Activated effector memory CD4-positive, alpha-beta T cell treated with Interleukin-2 at 50 U/mL for 16 hours (primary cell): ENCODE results near the gene MAP7D1.
A peak's percentile ranks its signal among the peaks of the same experiment; 100 is the strongest.
"Not testable (repeated sequence)": the region's sequence is repeated elsewhere in the genome, so short reads cannot be mapped to it uniquely, and the experiment has no call there.

Experiments
- DNase-seq: peaks from one replicate; pipeline ENCODE4 v3.0.0-alpha.2; 2020

The MAP7D1 gene

DNA sequence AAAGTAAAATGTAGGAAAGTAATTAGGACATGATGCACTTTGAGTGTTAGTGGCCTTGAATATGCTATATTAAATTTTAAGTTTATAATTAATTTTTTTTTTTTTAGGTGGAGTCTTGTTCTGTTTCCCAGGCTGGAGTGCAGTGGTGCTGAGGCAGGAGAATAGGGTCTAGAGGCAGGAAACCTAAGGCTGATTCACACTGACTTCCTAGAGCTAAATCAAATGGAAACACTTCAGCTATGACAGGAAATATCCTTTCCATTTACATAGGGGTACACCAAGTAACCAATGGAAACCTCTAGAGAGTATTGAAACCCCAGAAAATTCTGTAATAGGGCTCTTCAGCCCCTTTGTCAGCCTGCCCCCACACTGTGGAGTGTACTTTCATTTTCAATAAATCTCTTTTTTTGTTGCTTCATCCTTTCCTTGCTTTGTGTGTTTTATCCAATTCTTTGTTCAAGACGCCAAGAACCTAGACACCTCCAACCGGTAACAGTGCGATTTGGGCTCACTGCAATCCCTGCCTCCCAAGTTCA, 50.4 kb downstream of the MAP7D1 start:
- DNase-seq: no peak

DNA sequence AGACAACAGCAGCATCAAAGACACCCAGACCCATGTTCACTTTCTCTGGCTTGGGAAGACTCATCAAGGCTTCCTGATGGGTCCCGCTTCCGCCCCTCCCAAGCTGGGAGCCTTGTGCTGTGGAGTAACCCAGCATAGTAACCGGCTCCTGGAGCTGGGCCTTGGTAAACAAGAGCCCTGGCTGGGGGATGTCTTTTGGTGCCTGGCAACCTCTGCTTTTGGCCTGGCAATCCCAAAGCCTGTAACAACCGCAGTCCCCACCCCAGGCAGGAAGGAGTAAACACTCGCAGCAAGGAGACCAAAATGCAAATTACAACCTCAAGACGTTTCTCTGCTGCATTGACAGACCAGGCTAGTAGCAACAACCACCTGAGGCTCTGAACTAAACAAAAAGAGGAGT, 51.4 kb downstream of the MAP7D1 start:
- DNase-seq: no peak

DNA sequence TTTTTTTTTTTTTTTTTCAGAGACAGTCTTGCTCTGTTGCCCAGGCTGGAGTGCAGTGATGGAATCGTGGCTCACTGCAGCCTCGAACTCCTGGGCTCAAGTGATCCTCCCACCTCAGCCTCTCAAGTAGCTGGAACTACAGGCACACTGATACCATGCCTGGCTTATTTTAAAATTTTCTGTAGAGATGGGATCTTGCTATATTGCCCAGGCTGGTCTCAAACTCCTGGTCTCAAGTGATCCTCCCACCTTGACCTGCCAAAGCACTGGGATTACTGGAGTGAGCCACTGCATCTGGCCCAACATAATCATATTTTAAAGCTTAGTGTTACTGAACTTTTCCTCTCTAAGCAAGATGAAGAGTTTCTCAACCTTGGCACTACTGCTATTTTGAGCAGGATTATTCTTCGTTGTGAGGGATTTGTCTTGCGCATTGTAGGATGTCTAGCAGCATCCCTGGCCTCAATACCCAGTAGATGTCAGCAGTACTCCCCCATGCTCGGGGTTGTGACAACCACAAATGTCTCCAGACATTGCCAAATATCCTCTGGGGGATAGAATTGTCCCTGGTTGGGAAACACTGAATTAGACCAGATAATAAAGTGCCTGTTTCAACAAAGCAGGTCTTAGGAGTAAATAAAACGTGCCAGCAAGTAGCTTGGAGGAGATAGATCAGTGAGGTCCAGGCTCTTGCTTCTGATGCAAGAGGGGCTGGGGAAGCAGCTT, 53.2 kb downstream of the MAP7D1 start:
- no peak for DNase-seq

DNA sequence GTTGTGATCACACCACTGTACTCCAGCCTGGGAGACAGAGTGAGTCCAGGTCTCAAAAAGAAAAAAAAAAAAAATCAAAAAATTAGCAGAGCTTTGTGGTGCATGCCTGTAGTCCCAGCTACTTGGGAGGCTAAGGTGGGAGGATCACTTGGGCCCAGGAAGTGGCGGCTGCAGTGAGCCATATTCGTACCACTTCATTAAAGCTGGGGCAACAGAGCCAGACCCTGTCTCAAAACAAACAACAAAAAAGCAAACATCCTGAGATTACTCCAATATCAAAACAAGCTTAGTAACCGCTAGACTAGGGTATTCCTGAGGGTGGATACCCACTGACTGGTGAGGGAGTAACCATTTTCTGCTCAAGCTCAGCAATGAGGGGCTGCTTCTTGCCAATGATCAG, 55.3 kb downstream of the MAP7D1 start:
- DNase-seq: no peak

DNA sequence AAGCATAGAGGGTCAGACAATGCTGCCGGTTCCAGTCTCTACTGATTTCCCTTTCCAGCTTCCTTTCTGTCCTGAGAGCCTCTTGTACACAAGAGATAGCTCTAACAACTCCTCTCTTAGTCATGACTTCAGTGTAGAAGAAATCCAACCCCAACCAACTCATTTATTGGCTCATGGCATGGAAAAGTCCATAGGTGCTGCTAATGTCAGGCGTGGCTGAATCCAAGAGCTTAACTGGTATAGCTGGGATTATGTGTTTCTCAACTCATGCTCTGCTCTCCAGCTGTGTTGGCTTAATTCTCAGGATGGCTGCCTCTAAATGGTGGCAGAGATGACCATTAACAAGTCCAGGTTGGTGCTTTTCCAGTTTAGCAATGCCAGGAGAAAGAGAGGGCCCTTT, 55.9 kb downstream of the MAP7D1 start:
- DNase-seq: no peak

DNA sequence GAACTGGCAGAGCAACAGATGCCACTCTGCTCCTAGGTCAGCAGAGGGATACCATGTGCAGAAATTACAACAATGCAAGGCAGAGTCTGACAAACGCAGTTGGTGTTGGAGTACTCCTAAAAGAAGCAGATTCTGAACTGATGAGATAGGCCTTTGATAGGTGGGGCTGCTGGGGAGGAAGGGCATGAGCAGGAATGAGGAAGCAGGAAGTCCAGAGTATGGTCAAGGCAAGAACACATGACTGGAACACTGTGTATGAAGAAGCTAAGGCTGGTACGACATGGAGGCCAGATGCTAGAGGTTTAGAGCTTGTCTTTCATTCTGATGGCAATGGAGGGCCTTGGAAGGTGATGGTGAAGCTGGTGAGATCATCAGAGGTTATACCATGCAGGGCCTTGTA, 56.8 kb downstream of the MAP7D1 start:
- DNase-seq: no peak

DNA sequence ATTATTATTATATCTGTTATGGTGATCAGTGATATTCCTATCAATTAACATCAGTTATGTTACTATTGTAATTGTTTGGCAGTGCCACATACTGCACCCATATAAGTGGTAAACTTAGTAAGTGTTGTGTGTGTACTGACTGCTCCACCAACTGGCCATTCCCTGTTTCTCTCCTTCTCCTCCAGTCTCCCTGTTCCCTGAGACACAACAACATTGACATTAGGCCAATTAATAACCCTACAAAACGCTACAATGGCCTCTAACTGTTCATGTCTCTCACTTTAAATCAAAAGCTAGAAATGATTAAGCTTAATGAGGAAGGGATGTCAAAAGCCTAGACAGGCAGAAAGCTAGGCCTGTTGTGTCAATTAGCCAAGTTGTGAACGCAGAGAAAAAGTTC, 61.7 kb downstream of the MAP7D1 start:
- no peak for DNase-seq

DNA sequence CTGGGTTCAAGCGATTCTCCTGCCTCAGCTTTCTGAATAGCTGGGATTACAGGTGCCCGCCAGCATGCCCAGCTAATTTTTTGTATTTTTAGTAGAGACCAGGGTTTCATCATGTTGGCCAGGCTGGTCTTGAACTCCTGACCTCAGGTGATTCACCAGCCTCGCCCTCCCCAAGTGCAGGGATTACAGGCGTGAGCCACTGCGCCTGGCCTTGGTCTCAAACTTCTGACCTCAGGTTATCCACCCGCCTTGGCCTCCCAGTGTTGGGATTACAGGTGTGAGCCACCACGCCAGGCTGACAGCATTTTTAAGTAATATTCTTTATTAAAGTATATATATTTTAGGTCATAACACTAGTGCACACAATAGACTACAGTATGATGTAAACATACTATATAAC, 65.9 kb downstream of the MAP7D1 start:
- DNase-seq: not testable (repeated sequence)

DNA sequence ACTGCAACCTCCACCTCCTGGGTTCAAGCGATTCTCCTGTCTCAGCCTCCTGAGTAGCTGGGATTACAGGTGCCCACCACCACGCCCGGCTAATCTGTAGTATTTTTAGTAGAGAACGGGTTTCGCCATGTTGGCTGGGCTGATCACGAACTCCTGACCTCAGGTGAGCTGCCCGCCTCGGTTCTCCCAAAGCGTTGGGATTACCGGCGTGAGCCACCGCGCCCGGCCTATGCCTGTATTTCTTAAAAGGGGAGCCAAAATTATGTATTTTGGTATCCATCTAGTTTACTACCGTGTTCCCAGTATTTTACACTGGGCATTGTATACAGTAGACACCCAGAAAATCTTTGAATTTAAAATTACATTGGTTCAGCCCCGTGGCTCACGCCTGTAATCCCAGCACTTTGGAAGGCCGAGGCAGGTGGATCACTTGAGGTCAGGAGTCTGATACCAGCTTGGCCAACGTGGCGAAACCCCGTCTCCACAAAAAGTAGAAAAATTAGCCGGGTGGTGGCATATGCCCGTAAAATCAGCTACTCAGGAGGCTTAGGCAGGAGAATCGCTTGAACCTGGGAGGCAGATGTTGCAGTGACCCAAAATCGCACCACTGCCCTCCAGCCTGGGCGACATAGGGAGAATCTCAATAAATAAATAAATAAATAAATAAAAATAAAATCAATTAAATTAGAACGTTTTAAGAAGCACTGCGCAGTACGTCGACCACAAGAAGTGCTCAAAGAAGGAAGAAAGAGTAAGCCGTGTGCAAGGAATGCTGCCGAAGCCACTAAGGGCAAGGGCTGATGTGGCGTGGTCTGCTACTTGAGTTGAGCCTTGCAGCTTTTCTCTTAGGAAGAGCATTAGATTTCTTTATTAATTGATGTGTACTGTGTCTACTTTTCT, 66.8 kb downstream of the MAP7D1 start:
- DNase-seq: no peak

DNA sequence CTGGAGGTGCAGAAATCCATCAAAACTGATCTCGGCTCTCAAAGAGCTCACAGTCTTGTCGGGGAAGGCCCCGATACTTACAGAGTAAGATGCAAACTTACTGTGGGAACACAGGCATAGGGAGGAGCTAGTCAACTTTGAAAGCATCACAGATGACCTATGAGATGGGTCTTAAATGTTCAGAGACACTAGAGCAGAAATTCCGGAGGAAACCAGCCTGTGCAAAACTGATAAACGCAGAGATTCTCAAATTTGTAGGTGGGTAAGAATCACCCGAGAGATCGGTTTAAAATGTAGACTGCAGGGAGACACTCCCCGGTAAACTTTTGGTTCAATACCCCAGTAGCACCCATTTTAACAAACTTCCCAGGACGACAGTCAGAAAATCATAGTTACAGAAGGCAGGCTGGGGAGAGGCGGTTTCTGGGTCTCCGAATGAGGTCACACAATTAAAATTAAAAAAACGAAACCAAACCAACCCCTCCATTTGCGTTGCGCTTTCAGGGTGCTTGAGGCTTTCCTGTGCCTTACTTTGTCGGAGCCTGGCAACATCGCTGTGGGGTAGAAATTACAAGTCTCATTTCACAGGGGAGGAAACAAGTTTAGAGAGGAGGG, 67.5 kb downstream of the MAP7D1 start:
- DNase-seq: peak; percentile 15

DNA sequence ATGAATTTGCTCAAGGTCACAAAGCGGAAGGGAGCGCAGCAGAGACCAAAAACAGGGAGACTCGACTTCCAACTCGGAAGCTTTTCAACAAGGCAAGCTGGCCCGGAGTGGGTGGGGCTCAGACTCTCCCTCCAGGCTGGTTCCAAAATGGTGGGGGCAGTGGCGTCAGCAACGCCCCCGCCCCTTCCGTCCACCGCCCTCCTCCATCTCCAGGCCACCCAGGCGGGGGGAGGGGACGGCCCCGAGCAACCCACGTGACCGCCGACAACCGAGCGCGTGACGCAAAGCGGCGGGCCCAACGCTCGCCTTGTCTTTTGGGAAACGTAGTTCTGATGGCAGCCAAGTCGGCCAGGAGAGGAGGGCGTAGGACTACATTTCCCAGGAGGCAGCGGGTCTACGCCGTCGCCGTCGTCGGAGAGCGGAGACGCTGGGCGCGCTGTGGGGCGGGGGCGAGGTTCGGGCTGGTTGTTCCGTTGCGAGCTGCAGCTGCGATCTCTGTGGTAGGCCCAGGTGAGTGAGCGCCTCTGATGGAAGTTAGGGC, 68.1 kb downstream of the MAP7D1 start, which contains the start of gene THRAP3:
THRAP3 (plus strand) TSS at position 448 of the 541 bp plus-strand sequence. CDS start 58,121 bp downstream, outside the sequence.
- peak; percentile 100 for DNase-seq

DNA sequence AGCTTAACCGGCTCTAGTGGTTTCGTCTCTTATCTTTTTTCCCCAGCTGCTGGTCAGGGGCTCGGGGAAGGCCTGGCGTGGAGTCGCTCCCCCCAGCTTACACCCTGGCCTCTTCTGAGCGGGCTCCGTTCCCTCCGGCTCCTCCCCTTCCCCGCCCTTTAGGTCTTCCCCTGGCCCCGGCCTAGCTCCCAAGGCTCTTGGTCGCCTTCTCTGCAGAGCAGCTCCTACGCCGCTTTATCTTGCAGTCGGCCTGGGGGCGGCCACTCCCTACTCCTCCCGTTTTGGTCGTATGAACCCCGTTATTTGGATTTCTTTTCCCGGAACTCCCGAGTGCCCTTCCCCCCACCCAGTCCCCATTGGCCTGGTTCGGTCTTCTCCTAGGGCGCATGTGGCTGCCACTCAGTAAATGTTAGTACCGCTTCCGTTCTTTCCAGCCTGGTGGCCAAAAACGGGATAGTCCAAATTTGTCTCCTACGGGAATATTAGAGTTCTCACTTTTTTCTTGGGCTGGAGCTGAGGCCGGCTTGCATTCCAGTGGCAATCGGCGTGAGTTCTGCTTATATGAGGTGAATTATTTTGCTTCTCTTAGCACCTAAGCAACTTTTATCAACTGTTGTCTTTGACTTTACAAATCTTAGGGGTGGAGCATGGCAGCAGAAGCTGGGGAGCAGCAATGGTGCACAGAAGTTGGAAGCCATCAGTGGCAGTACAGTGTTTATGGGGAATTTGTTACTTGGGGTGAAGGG, 68.8 kb downstream of the MAP7D1 start:
- DNase-seq: no peak

DNA sequence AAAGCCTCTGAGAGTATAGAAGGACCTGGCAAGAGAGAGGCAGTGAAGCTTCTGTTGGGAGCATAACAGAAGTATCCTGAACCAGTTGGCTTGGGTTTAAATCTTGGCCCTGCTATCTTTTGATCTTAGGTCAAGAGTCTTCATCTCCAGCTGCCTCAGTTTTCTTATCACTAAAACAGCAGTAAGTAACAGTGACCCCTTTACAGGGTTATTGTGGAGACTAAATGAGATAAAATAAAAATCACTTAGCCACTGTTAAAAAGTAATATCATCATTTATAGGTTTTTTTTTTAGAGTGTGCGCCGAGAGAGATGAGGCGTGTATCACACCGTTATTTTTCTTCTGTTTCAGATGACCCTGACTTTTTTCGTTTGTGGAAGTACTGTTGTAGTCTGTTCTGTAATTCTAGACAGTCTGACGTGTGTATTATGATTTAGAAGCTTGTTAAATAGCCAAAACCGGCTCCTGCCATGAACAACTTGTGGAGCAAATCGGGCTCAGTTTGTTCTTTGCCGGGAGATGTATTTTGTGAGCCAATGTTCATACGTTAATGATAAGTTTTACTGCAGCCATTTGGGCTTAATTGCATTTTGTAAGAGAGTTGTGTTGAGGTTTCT, 69.4 kb downstream of the MAP7D1 start:
- DNase-seq: no peak

DNA sequence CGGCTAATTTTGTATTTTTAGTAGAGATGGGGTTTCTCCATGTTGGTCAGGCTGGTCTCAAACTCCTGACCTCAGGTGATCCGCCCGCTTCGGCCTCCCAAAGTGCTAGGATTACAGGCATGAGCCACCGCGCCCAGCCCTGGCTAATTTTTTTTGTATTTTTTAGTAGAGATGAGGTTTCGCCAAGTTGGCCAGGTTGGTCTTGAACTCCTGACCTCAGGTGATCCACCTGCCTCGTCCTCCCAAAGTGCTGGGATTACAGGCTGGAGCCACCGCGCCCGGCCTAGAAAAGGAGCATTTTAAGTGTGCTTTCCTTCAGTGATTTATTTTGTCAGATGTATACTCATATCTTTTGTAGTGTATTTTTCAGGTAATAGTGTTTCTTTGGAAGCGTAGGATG, 74.3 kb downstream of the MAP7D1 start:
- DNase-seq: not testable (repeated sequence)
